Mesendoderm (in vitro differentiated cells): ENCODE measurements around the gene ANKRD13B. TPM values are rescaled to one million over a fixed set of nuclear protein-coding genes. Genes with fewer than 3 reads are reported as not detected.
A peak's percentile ranks its signal among the peaks of the same experiment; 100 is the strongest.

Source experiments
- DNase-seq: peaks from one replicate; pipeline ENCODE4 v3.0.0; 2013
- H2AK5ac ChIP-seq: 2 replicates; pipeline ENCODE4 v1.6.1; 2013; ENCODE audit warnings: low read length, inconsistent platforms
- H2BK120ac ChIP-seq: 2 replicates; pipeline ENCODE4 v1.6.1; 2013; ENCODE audit warnings: low read depth, mild to moderate bottlenecking, low read length, moderate library complexity, mixed read lengths
- H2BK15ac ChIP-seq: replicated peaks from 2 replicates; pipeline ENCODE4 v1.6.1; 2013; ENCODE audit warnings: low read depth, mild to moderate bottlenecking, moderate library complexity
- H2BK5ac ChIP-seq: 2 replicates; pipeline ENCODE4 v1.6.1; 2013; ENCODE audit warnings: low read length, inconsistent platforms
- H3K18ac ChIP-seq: 2 replicates; pipeline ENCODE4 v1.6.1; 2013; ENCODE audit warnings: mild to moderate bottlenecking, low read length, mixed read lengths
- H3K23ac ChIP-seq: one replicate; pipeline ENCODE4 v1.6.1; 2013; ENCODE audit warnings: low read length
- H3K27ac ChIP-seq: 2 replicates; pipeline ENCODE4 v1.5.1; 2013; ENCODE audit warnings: low read depth, mild to moderate bottlenecking, inconsistent platforms, low read length, moderate library complexity
- H3K27me3 ChIP-seq: 2 replicates; pipeline ENCODE4 v1.6.1; 2013; ENCODE audit warnings: low read length, control low read depth, mild to moderate bottlenecking, inconsistent platforms; ENCODE audit not compliant: insufficient read depth, poor library complexity
- H3K36me3 ChIP-seq: 2 replicates; pipeline ENCODE4 v1.6.1; 2013; ENCODE audit warnings: low read length, inconsistent platforms; ENCODE audit not compliant: control insufficient read depth, insufficient read depth
- H3K4ac ChIP-seq: one replicate; pipeline ENCODE4 v1.6.1; 2013; ENCODE audit warnings: low read depth, mild to moderate bottlenecking, low read length, moderate library complexity
- H3K4me1 ChIP-seq: 2 replicates; pipeline ENCODE4 v1.6.1; 2013; ENCODE audit warnings: low read depth, low read length, inconsistent platforms; ENCODE audit not compliant: control insufficient read depth
- H3K4me2 ChIP-seq: 2 replicates; pipeline ENCODE4 v1.6.1; 2013; ENCODE audit warnings: low read length
- H3K4me3 ChIP-seq: 2 replicates; pipeline ENCODE4 v1.5.1; 2013; ENCODE audit warnings: mild to moderate bottlenecking, low read length
- H3K56ac ChIP-seq: one replicate; pipeline ENCODE4 v1.6.1; 2013; ENCODE audit warnings: low read length
- H3K79me1 ChIP-seq: 2 replicates; pipeline ENCODE4 v1.6.1; 2013; ENCODE audit warnings: low read length, inconsistent platforms
- H3K79me2 ChIP-seq: 2 replicates; pipeline ENCODE4 v1.6.1; 2013; ENCODE audit warnings: mild to moderate bottlenecking, low read length; ENCODE audit not compliant: control insufficient read depth, insufficient read depth
- H3K9ac ChIP-seq: 2 replicates; pipeline ENCODE4 v1.6.1; 2013; ENCODE audit warnings: low read length, inconsistent platforms
- H4K5ac ChIP-seq: one replicate; pipeline ENCODE4 v1.6.1; 2013; ENCODE audit warnings: low read length
- H4K8ac ChIP-seq: one replicate; pipeline ENCODE4 v1.6.1; 2013; ENCODE audit warnings: low read depth, mild to moderate bottlenecking, control low read depth, low read length, moderate library complexity
- WGBS: extraction: QIAGEN DNeasy Blood & Tissue Kit; methylation state at CpG from one replicate; pipeline ENCODE4 v1.1.7; 2013; ENCODE audit warnings: low lambda C conversion rate, missing lambda C conversion rate; ENCODE audit not compliant: insufficient coverage; ENCODE audit errors: extremely low coverage; 5-methylcytosine and 5-hydroxymethylcytosine counted together
- polyA plus RNA-seq, 2 experiments: library from polyadenylated mRNA; stranded (reverse); fragments of 200-250 nt; gene quantifications; one replicate each; pipeline ENCODE4 v1.2.3, GENCODE V29; 2013

ANKRD13B gene
- polyA plus RNA-seq (2013, experiment 1 of 2) = 6.2 TPM
- 6.2 TPM for polyA plus RNA-seq (2013, experiment 2 of 2)

DNA sequence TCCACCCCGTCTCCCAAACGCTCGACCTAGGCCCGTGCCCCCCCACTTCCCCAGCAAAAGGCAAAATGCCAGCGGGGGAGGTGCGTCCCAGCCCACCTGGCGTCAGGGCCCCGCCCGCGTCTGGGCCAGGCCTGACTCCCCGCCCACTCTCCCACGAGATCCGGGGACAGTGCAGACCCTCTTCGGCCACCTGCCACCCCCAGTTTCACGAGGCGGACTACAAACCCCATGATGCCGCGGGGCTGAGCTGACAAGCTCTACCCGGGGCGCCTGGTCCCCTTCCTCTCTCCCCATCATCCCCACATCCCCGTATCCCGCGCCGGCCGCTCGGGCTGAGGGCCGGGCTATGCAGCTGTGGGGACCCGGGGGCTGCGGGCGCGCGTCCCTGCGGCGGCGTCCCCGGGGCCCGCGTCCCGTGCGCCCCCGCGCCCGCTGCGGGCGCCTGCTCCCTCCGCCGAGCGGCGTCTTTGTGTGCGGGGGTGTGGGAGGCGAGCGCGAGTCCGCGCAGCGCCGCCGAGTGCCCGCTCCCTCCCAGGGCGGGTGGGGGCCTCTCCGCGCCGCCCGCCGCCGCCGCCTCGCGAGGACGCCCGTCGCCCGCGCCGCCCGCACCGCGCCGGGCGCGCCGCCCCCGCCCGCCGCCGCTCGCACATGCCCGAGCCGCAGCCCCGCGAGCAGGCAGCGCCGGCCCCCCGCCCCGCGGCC, at the start of gene ANKRD13B:
Gene ANKRD13B (plus strand): TSS at position 283 of the 702 bp plus-strand sequence. CDS start 490 bp downstream, outside the sequence.
- no peak within 1 kb of the TSS for H2BK15ac ChIP-seq
- H3K79me1 ChIP-seq = no peaks in the 10 kb centered on the region
- H4K8ac ChIP-seq = no peak within 1 kb of the TSS
- peak within 1 kb of the TSS; percentile 72 for H3K56ac ChIP-seq
- H3K27ac ChIP-seq = no peak within 1 kb of the TSS
- no peak within 1 kb of the TSS for H3K18ac ChIP-seq
- no peaks in the 10 kb centered on the region for H3K27me3 ChIP-seq
- no peak for DNase-seq
- H3K4me3 ChIP-seq = peak within 1 kb of the TSS; percentile 46
- H3K4me1 ChIP-seq = peaks cover 7% of the 10 kb centered on the region
- no peaks in the 10 kb centered on the region for H3K36me3 ChIP-seq
- WGBS = no CpG with 5 or more reads among the region's 96 CpGs
- H2BK5ac ChIP-seq = no peak within 1 kb of the TSS
- no peak within 1 kb of the TSS for H3K4ac ChIP-seq
- H3K9ac ChIP-seq = peak within 1 kb of the TSS; percentile 48
- H3K23ac ChIP-seq = no peak within 1 kb of the TSS
- no peak within 1 kb of the TSS for H2BK120ac ChIP-seq
- no peak within 1 kb of the TSS for H4K5ac ChIP-seq
- H2AK5ac ChIP-seq = no peak within 1 kb of the TSS
- H3K79me2 ChIP-seq = peaks cover 4% of the 10 kb centered on the region
- peak within 1 kb of the TSS; percentile 60 for H3K4me2 ChIP-seq

DNA sequence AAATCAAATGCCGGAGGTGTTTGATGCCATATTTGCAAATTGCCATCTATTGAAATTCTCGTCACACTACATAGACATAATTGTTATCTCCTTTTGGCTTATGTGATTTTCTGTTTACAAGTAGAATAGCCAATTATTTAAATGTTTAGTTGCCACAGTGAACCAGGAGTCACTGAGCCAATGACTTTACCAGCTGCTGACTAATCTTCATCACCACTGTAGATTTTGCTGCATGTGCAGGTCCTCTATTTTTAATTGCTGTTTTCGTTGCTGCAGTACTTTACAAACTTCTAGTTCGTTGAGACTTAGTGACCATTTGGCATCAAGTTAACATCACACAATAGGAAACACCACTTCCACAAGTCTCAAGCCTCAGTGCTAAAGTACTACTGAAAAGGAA, 48.9 kb upstream of the ANKRD13B start:
- H3K27me3 ChIP-seq = no peaks in the 10 kb centered on the region

DNA sequence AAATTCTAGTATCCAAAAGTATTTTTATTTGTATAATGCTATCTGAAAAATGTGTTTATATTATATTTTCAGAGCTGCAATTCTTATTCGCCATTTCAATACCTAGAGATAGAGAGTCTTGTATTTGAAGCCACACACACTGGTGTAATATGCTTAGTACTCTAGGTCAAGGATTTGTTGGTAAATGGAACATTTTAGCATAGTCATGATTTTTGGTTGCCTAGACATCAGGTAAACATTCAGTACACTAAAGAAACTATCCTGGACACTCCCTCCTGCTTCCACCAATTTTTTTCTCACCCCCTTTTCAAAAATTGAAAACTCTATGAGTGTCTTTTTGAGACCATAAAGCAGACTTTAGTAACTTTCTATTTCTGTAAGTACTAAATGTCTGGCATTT, 46.8 kb upstream of the ANKRD13B start:
- Histone ChIP-seq H3K79me2 (no peaks in the 10 kb centered on the region), H3K4me1 (no peaks in the 10 kb centered on the region), H3K27me3 (no peaks in the 10 kb centered on the region), H3K79me1 (no peaks in the 10 kb centered on the region), H2BK15ac (no peak overlapping the region), H2BK5ac (no peak overlapping the region), H3K4me3 (no peak overlapping the region), H3K27ac (no peak overlapping the region), H3K36me3 (peaks cover 2% of the 10 kb centered on the region), H2BK120ac (no peak overlapping the region), H3K4me2 (no peak overlapping the region), H3K56ac (no peak overlapping the region), H3K23ac (no peak overlapping the region), H3K4ac (no peak overlapping the region), H4K8ac (no peak overlapping the region), H3K18ac (no peak overlapping the region), H3K9ac (no peak overlapping the region), H4K5ac (no peak overlapping the region), H2AK5ac (no peak overlapping the region)
- DNase-seq = no peak
- no CpG with 5 or more reads among the region's 1 CpG for WGBS

More for the DNA sequence above, 48.9 kb upstream of the ANKRD13B start:
- Histone ChIP-seq H2AK5ac (no peak overlapping the region), H4K8ac (no peak overlapping the region), H3K4me3 (no peak overlapping the region), H3K27ac (no peak overlapping the region), H3K36me3 (peaks cover 2% of the 10 kb centered on the region), H3K9ac (no peak overlapping the region), H3K56ac (no peak overlapping the region), H3K4me2 (no peak overlapping the region), H3K79me2 (no peaks in the 10 kb centered on the region), H3K4me1 (no peaks in the 10 kb centered on the region), H3K23ac (no peak overlapping the region), H2BK5ac (no peak overlapping the region), H3K18ac (no peak overlapping the region), H4K5ac (no peak overlapping the region), H2BK15ac (no peak overlapping the region), H3K4ac (no peak overlapping the region), H3K79me1 (no peaks in the 10 kb centered on the region), H2BK120ac (no peak overlapping the region)
- no peak for DNase-seq
- WGBS = no CpG with 5 or more reads among the region's 4 CpGs

DNA sequence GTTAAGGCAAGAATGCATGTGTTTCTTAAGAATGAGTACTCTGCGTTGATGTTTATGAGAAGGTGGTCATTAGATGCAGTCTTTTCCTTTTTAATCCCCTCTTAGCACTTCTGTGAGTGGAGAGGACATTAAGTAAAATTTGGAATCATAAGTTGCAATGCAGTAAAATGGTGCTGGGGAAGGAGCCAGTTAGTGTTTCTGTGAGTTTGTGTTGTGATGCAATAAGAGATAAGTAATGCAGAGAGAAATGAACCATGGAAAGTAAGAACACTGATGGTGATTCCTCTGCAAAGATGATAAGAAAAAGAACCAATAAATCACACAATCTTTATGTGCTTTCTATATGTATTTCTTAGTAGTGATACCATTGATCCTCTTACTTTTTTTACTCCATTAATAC, 46.1 kb upstream of the ANKRD13B start:
- no peak for DNase-seq
- H2AK5ac ChIP-seq = no peak overlapping the region
- H2BK120ac ChIP-seq = no peak overlapping the region
- WGBS = no CpG with 5 or more reads among the region's 1 CpG
- H3K27me3 ChIP-seq = no peaks in the 10 kb centered on the region
- H4K8ac ChIP-seq = no peak overlapping the region
- no peak overlapping the region for H3K4me2 ChIP-seq
- no peak overlapping the region for H3K4ac ChIP-seq
- no peak overlapping the region for H3K18ac ChIP-seq
- H3K79me1 ChIP-seq = no peaks in the 10 kb centered on the region
- no peak overlapping the region for H3K9ac ChIP-seq
- peaks cover 2% of the 10 kb centered on the region for H3K36me3 ChIP-seq
- no peaks in the 10 kb centered on the region for H3K4me1 ChIP-seq
- H3K27ac ChIP-seq = no peak overlapping the region
- H3K56ac ChIP-seq = no peak overlapping the region
- H3K23ac ChIP-seq = no peak overlapping the region
- no peak overlapping the region for H2BK5ac ChIP-seq
- no peaks in the 10 kb centered on the region for H3K79me2 ChIP-seq
- no peak overlapping the region for H2BK15ac ChIP-seq
- no peak overlapping the region for H3K4me3 ChIP-seq
- no peak overlapping the region for H4K5ac ChIP-seq

DNA sequence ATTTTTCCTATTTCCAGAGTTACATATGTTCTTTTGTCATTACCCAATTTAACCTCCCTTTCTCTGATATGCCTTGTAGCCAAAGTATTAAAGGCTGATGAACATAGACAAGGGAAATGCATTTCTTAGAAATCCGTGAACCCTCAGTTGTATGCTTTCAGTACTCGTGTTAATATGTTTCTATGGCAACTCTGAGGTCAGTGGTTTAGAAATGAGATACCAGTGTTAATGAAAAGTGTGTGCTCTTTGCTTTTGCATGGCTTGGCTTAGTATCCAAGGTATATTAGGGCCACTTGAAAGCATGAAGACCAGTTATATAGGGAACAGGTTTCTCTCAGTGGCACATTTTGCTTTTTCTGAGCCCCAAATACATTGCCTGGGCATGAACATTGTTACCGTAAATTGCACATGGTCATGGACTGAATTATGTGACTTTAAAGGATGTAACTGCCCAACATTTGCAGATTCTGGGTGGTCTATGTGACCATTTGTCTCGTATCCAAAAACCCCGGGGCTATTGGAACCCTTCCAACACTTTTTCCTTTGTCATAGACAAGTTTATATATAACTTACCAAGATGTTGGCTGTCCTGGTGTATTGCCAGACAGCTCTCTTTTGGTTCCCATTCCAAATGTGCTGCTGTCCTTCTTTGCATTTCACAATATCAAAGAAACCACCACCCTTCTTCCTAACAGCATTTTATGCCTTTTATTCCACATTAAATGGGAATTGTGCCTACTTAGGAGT, 43.6 kb upstream of the ANKRD13B start:
- H3K56ac ChIP-seq = no peak overlapping the region
- H3K36me3 ChIP-seq = no peaks in the 10 kb centered on the region
- H3K27me3 ChIP-seq = no peaks in the 10 kb centered on the region
- H3K79me2 ChIP-seq = no peaks in the 10 kb centered on the region
- H3K4ac ChIP-seq = no peak overlapping the region
- H2BK120ac ChIP-seq = no peak overlapping the region
- no peak overlapping the region for H3K18ac ChIP-seq
- no peak overlapping the region for H2BK5ac ChIP-seq
- H3K9ac ChIP-seq = no peak overlapping the region
- no peak overlapping the region for H2BK15ac ChIP-seq
- no peak overlapping the region for H3K27ac ChIP-seq
- H3K79me1 ChIP-seq = no peaks in the 10 kb centered on the region
- H2AK5ac ChIP-seq = no peak overlapping the region
- no peak overlapping the region for H3K23ac ChIP-seq
- no peak overlapping the region for H4K5ac ChIP-seq
- WGBS = no CpG with 5 or more reads among the region's 5 CpGs
- H3K4me1 ChIP-seq = no peaks in the 10 kb centered on the region
- no peak overlapping the region for H3K4me2 ChIP-seq
- no peak for DNase-seq
- no peak overlapping the region for H3K4me3 ChIP-seq
- no peak overlapping the region for H4K8ac ChIP-seq
